Measurements from ENCODE around the gene GPR83. TPM values are rescaled to one million over a fixed set of nuclear protein-coding genes. Genes with fewer than 3 reads are reported as not detected.
"Not testable (repeated sequence)": the region's sequence is repeated elsewhere in the genome, so short reads cannot be mapped to it uniquely, and the experiment has no call there.

The GPR83 gene
- 0.02 TPM in 1 of 2 replicates, not detected in the other for total RNA-seq (2014; rRNA removed; shearing (Covaris generic))
- not detected in 2 replicates for polyA plus RNA-seq (2014; cell fraction: nucleus; rRNA removed)

DNA sequence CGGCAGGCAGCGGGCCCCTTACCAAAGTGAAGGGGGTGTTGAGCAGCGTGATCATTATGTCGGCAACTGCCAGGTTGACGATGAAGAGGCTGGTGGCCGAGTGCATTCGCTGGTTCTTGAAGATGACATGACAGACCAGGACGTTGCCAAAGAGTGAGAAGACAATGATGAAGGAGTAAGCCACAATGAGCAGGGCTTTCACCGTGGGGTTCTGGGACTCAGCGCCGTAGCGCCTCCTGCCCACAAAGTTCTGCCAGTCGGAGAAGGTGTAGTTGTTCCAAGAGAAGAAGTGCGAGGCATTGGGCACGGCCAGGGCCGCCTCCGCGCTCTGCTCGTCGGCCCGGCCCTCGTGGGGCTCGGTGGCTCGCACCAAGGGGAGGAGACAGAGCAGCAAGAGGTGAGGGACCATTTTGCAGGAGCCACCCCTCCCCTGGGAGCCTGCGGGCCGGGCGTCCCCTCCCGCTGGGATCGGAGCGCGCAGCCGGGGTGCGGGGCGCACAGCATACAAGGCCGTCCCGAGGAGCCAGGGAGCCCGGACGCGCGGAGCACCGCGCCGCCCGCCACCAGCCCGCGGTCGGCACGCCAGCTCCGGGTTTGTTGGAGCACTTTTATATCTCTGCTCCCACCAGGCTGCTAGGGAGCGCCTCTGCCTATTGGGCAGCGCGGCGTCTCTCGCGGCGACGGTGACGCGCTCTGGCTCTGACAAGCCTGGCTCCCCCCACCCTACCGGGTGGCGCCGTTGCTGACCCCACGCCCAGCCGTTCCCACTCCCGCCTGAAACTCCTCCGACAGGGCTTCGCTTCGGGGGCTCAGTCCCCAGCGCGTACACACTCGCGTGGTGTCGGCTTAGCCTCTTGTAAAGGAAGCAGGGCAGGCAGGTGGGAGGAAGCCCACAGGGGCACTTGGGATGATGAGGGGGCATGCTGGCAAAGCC is at the start of gene GPR83:
GPR83 (minus strand) TSS at position 581 of the 934 bp plus-strand sequence; CDS start at position 409, 172 bp downstream.
- no peak for DNase-seq (ENCODE audit: extremely low read depth, low read depth)

DNA sequence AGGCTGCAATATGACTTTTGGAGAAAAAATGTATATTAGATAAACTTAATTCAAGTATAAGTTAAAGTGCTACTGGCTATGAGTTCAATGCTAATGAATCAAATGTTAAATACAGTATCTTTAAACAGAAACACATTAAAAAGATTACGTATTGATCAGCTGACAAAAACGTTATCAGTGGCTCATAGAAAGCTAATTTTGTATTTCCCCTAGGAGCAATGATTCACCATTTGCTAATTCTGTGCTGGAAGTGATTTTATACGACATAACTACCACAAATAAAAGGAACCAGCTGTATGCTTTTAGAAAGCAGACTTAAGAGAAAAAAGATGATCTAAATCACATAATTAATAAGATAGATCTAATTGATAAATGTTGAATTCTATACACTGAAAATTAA is 48.8 kb upstream of the GPR83 start:
- DNase-seq (ENCODE audit: extremely low read depth, low read depth), result no peak

DNA sequence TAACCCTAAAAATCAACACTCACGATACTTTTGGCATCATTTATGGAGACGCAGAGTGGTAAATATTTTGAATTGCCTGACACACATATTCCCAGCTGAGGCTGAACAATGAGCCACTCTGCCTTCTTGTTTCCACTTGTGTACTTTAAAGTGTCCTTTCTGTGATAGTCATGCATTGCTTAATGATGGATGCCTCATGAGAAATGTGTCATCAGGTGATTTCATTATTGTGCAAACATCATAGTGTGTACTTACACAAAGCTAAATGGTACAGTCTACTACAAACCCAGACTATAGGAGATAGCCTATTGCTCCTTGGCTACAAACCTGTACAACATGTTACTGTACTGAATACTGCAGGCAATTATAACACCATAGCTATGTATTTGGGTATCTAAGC is 48.2 kb upstream of the GPR83 start:
- DNase-seq (ENCODE audit: extremely low read depth, low read depth), result peak; percentile 64

DNA sequence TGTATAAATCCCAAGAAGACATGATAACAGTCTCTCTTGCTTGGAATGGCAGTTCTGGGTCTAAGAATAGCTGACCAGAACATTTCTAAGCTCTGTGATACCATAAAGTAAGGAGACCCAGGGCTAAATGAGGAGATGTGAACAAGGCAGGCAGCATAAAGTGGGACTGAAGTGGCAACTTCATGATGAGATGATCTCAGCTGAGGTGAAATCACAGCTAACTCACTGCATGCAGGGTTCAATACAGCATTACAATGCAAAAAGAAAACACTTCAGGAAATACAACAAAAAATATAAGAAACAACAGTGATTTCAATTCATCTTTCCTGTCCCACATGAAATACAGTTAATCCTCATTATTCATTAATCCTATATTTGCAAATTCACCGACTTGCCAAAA is 47.8 kb upstream of the GPR83 start:
- no peak for DNase-seq (ENCODE audit: extremely low read depth, low read depth)

DNA sequence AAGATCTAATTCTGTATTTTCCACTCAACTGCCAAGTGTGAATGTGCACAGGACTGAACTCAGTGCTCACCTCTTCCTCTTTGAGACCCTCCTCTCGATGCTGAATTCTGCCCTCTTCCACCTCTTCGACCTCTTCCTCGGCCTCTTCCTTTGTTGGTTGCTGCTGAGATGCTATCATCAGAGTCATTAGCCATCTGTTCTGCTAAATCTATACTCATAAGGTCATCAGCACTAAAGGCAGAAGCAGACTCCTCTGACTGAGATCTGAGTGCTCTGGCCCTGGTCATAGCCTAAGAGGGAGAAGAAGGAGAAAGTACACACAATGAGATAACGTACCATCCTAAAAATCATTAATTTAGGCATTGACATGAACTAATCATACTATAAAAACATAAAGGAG is 45.9 kb upstream of the GPR83 start:
- DNase-seq (ENCODE audit: extremely low read depth, low read depth), result no peak

DNA sequence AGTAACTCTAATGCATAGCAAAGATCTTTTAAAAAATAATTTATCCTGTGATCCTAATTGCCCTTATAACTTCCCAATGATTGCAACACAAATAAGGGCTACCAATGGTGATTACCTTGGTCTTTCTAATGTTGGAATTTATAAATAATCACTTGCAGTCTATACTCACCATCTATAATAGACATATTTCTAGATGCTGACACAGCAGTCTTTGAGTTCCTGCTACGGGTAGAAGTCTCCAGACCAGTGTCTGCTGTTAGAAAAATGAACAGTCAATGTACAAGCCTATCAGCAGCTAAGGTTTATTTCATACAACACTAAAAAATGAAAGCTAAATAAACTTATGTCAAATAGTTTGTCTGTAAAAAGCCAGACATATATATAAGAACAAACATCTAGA is 44.4 kb upstream of the GPR83 start:
- no peak for DNase-seq (ENCODE audit: extremely low read depth, low read depth)

DNA sequence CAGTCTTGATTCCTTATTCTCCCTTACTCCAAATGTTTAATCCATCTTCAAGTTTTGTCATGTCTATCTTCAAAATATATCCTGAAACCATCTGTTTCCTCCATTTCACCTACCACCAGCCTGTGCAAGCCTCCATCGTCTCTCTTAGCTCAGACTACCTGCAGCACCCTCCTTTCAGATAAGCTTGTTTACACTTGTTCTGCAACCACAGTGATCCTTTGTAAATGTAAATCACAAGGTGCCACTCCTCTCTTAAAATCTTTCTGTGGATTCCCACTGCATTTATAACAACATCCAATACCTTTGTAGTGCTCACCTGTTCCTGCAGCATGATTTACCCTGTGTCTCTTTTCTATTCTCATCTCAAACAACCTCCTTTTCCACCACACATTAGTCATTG is 31.8 kb upstream of the GPR83 start:
- DNase-seq (ENCODE audit: extremely low read depth, low read depth), result no peak

DNA sequence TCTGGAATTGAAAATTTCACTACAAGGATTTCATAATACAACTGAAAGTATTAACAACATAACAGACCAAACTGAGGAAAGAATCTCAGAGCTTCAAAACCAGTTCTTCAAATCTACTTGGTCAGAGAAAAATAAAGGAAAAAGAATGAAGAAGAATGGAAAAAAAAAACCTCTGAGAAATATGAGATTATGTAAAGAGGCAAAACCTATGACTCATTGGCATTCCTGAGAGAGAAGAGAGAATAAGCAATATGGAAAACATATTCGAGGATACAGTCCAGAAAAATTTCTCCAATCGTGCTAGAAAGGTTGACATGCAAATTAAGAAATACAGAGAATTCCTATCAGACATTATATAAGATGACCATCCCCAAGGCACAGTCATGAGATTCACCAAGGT is 23.4 kb upstream of the GPR83 start:
- DNase-seq (ENCODE audit: extremely low read depth, low read depth), result no peak

DNA sequence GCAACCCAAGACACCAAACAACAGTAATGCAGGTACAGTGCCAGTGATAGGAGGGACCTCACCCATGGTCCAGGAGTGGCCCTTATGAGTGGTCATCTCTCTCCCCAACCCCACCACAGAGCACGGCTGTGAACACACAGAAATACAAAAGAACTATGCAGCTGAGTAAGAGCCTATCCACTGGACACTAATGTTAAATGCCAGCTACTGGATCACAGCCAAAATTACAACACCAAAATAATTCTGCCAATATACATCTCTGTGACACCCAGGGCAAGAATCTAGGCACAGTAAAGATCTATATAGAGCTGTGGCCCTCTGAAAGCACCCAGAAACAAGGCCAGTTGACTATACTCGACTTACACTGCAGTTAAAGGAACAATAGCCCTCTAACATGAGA is 22.8 kb upstream of the GPR83 start:
- DNase-seq (ENCODE audit: extremely low read depth, low read depth), result no peak

DNA sequence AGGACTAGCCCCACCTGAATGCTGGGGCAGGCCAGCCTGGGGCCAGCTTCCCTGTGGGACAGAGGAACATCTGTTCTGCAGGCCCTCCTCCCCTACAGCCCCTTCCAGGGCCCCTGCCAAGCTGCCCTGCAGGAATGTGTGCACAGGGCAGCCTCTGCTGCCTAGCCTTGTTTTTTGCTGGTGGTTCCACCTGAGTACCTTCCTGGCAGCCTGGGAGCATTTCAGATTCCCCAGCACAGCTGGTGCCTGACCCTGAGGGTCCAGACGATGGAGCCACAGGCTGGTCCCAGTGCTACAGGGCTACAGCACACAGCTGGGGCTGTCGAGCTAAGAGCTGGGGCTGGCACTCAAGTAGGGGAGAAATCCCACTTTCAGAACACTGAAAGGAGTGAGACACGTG is 22.3 kb upstream of the GPR83 start:
- no peak for DNase-seq (ENCODE audit: extremely low read depth, low read depth)

DNA sequence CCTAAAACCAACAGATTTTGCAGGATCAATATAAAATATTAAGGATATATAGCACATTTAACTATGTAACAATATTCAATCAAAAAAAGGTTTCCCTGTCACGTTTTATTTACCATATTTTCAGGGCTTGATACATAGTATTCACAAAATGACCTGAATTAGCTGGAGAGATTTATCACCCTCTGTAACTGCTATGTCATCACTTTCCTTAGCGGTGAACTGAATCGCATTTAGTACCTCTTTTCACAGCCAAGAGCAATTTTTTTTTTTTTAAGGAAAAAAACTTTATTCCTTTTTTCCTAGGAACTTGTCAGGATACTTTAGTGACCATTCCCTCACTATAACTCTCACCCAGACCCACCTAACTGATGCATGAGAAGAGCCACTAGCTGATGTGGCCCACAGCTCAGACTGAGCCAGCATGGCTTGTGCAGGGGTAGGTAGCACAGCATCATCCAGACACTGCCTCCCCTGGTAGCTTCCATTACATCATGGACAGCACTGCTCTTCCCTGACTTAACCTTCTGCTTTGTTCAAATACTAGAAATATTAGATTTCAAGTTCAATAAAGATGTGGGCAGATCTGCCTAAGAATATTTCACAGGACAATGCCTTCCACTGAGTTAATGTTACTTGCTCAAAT is 17.0 kb upstream of the GPR83 start:
- no peak for DNase-seq (ENCODE audit: extremely low read depth, low read depth)

DNA sequence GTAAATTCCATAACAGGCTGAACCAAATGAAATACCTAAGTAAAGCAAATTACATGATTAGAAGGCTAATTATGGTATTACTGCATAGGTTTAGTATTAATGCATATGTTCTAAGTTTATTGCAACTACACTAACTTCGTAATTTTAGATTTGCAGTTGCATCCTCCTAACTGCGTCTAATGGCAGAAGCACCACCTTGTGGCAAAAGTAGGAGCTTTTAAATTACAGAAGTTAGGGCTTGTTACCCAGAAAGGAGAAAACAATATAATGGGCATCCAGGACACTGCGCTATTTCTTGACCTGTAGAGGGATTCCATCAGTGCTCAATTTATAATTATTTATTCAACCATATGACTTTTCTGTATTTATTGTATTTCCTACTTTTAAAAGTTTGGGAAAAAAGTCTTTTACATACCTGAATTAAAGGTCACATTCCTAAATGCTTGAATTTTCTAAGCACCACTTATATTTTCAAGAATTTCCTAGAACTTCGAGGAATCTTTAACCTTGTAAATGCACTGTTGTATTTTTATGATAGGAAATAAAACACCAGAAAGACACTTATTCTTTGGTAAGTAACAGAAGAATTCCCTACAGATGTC is 16.3 kb upstream of the GPR83 start:
- peak; percentile 12 for DNase-seq (ENCODE audit: extremely low read depth, low read depth)

DNA sequence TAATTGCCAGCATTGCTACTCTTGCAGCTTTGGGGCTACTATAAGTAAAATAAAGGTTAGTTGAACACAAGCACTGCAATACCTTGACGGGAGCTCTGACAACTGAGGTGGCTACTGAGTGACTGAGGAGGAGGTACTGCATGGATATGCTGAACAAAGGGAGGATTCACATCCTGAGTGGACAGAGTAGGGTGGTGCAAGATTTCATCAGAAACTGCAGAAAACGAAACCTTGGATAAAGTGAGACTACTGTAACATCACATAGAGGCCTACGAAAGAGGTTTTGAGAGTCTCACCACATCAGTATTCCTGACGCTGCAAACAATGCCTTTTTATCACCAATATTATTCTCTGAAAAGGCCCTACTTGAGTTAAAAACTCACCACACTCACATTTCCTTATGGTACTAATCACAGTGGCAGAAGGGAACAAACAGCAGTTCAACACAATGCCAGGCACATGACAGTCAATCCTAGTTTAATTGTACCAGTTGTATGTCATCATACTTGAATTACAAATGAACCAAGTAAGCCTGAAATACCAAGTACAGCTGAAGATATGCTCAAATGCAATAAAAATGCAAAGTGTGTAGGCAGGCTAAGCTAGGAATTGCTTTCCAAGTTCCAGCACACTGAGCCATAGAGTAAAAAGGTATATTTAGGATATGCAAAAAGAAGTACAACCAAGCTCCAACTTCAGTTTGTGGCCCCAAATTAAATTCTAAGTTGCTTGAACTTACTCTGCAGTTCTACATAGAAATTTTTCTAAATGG is 4.0 kb upstream of the GPR83 start:
- no peak for DNase-seq (ENCODE audit: extremely low read depth, low read depth)

DNA sequence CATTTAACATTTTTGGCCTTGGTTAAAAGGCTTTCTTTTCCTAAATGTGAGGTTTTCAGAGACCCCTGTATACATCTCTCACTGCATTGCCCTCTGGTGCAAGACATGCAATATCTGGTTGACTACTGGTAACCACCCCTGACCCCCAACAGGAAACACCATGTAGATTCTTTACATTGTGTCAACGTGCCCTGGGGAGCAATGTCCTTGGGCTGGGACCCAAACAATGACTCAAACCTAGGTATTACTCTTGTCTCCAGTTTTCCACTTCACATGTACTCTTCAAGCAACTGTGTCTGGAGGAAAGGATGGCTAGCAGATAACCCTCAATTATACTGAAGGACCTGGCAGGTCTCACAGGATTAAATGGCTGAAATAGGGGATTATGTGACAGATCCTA is 1.1 kb upstream of the GPR83 start:
- no peak for DNase-seq (ENCODE audit: extremely low read depth, low read depth)

DNA sequence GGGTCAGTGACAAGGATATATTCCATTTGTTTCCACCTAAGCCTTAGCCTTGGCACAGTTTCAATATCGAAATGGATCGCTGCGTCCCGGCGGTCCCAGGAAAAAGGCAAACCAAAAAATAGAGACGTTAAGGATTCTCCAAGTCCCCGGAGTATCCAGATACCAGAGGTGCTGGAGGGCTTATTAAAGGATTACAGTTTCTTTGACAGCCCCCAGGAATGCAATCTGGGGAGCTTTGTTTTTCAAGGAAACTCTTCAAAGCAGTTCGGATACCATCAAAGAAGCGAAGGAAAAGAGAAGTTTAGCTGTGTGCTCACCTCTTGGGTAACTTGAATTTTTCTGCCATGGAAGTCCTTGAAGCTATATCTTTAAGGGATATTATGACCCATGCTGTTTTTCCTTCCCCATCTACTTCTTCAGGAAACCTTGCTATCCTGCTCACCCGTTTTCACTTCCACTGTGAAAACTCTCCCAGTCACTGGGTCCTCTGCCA is 600 bp upstream of the GPR83 start:
- DNase-seq (ENCODE audit: extremely low read depth, low read depth), result no peak

DNA sequence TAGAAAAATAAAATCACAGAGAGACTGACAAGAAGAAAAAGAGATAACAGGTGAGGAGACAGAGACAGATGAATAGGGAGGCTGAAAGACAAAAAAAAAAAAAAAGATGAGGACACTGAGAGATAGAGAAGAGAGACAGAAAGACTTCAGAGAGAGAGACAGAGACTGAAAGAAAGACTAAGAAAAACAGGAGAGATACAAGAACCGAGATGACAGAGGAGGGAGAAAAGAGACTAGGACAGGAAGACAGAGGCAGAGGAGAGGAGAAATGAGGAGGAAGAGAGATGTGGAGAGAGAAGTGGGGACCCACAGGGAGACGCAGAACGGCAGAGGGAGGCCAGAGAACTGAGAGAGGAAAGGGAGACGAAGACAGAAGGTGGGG is 771 bp downstream of the GPR83 start:
- DNase-seq (ENCODE audit: extremely low read depth, low read depth), result no peak

DNA sequence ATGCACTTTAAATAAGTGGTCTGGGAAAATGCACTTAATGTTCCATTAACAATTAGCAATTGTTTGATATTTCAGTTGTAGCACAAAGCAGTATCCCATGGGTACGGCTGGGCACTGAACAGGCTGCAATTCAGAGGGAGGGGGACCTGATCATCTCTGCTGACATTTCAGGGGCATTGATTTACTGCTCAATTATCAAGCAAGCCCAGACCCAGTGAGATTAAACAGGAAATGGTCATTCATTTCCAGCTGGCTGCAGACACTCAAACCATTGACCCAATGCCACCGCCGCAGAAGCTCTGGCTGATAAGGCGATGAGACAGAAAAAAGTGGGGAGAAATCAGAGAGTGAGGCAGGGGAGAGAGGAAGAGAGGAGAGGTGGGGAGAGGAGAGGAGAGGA is 1.2 kb downstream of the GPR83 start:
- no peak for DNase-seq (ENCODE audit: extremely low read depth, low read depth)

DNA sequence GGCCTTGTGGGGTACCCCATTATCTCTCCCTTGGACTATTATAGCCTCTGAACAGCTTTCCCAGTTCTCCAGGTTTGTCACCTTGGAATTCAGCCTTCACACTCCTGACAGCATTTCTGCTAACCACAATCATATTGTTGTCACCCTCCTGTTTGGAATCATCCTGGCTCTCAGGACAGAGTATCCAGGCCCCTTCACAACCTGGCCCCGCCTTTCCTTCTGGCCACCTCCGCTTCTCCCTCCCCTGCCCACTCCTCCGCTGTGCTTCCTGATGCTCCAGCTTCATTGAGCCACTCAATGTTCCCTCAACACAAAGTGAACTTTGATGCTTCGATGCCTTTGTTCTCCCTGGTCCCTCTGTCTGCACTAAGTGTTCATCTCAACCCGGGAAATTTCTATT is 3.1 kb downstream of the GPR83 start:
- no peak for DNase-seq (ENCODE audit: extremely low read depth, low read depth)

DNA sequence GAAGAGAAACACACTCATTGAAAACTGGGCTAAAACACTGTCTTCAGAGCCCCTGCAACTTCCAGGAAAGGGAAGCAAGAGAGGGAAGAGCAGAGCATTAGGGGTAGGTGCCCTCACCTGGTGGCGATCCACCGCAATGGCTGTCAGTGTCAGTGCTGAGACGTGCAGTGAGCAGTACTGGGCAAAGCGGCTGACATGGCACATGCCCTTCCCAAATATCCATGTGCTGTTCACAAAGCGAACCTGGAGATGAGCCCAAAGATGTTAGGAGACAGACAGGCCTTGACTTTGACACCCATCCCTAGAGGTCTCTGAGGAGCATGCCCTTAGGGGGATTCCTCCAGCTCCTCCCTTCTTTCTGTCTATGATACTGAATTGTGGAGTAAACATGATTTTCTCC is 4.9 kb downstream of the GPR83 start:
- DNase-seq (ENCODE audit: extremely low read depth, low read depth), result no peak

DNA sequence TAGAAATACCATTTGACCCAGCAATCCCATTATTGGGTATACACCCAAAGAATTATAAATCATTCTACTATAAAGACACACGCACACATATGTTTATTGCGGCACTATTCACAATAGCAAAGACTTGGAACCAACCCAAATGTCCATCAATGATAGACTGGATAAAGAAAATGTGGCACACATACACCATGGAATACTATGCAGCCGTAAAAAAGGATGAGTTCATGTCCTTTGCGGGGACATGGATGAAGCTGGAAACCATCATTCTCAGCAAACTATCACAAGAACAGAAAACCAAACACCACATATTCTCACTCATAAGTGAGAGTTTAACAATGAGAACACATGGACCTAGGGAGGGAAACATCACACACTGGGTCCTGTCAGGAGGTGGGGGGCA is 9.3 kb downstream of the GPR83 start:
- DNase-seq (ENCODE audit: extremely low read depth, low read depth), result not testable (repeated sequence)

DNA sequence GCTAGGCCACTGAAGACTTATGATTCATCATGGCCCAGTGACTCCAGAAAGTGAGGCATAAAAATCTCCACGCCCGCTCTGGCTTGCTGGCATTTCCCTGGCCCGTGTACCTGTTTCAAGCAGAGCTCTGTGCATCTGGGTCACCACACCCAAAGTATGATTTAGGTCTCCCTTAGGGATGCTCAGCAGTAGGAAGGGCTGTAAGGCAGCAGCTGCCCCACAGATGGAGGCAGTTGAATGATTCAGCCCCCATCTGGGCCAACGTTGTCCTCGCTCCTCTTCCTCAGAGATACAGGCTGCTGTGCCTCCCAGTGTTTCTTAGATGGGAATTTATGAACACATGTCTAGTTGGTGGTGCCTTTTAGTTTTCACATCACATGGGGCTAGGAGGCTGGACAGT is 21.6 kb downstream of the GPR83 start:
- DNase-seq (ENCODE audit: extremely low read depth, low read depth), result no peak
